Occipital lobe (tissue), 2 donors: Measurements from ENCODE around the gene IGFL1. TPM values are rescaled to one million over a fixed set of nuclear protein-coding genes. Genes with fewer than 3 reads are reported as not detected.
"Not testable (repeated sequence)": the region's sequence is repeated elsewhere in the genome, so short reads cannot be mapped to it uniquely, and the experiment has no call there.

Source experiments
- DNase-seq: peaks from one replicate; lab custom pipeline; 2025; lab: John Stamatoyannopoulos, UW
- total RNA-seq: library from RNA; depleted of rRNA; stranded (reverse); fragments of >200 nt; gene quantifications from one replicate; pipeline ENCODE4 v1.2.3, GENCODE V29; 2014

IGFL1 gene
- total RNA-seq, 1 donor from 2014 or later, result not detected

DNA sequence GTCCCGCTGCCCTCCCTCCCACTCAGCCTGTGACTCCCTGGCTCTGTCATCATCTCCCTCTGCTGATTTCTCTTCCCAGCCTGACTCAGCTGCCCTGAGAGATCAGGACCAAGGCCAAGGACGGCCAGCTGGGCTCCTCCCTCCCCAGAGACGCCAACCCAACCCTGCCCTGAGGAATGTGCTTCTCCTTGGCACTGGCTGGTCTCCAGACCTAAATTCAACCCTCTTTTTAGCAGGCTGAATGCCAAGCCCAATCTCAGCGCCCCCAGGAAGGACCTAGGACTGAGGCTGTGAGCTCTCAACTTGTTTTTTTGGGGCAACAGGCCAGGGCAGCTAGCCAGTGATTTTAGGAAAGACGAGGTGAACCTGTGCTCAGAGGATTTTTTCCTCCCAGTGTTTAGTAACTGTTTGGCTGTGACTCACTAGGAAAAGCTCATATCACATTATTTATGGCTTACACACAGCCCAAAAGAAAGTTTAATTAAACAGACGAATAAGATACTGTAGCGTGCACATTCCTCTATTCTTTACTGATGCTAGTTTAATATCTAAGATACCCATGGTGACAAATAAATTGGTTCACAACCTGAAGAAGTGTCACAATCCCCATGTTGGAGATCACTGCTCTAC, 7.4 kb upstream of the IGFL1 start:
- DNase-seq, result no peak

DNA sequence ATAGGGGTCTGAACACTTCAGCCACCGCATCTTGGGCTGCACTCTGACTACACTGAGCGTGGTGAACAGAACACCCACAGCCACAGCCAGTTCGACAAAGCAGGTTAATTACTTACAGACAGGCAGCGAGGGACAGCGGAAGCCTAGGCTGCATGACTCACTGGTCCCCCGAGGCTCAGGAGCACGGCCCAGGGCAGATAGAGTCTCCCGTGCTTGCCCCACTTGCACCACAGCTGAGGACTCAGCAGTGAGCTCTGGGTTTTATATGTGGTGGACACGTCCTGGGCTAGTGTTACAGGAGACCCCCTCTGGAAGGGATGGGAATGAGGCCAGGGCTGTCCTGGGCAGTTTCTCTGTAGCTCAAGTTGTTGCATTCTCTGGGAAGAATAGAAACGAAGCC, 5.8 kb upstream of the IGFL1 start:
- DNase-seq, result not testable (repeated sequence)

DNA sequence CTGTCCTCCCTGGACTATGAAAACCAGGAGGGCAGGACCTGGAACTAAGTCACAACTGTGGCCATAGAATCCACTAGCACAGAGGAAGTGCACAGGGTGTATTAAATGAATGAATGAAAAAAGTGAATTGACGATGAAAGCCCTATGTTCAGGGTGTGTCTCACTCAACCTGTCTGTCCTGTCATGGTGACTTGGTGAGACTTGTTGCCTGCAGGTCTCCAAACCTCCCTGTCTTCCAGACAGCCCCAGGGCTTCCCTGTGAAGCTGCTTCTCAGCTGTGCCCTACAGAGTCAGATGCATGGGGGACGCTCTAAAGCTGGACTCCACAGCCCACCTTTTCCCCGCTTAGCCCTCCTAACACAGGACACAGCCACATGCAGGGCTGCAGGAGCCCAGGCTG, 4.8 kb upstream of the IGFL1 start:
- DNase-seq, result no peak

DNA sequence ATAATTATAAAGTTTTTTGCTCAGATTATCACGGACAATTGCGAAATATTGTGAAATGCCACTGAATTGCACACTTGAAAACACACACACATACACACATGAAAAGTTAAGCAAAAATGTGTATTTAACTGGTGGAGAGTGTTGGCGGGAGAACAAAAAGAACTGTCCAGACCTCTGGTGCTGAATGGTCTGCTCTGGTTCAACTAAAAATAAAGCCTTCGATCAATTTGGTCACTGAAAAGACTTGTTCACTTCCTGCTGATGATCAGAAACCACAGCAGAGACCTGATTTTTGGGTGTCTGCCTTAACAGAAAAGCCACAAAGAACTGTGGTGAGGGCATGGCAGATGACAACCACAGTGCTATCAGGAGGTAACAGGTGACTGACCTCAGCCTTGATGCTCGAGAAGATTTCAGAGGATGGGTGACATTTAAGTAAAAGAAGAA, 4.0 kb upstream of the IGFL1 start:
- DNase-seq, result no peak

DNA sequence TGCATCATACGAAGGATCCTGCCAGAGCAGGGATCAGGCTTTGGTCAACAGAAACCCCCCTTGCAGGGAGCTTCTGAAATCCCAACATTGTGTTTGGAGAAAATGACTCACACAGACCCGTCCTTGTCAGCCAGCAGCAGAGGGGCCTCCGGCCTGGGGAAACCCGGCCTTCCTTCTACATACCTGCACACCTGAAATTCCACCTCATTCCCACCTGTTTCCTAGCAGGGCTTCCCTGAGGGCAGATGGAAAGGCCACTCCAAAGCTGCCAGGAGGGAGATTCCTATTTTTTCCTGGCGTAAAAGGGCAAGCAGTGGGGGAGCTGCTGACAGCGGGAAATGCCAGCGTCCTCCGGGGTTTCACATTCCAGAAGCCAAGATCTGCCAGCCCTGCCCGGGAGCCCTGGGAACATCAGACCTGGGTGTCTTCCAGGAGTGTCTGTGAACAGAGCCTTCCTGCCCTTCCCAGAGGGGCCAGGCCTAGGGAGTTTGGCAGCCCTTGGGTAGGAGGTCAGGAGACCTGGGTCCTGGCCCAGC, 3.0 kb upstream of the IGFL1 start:
- DNase-seq, result no peak

DNA sequence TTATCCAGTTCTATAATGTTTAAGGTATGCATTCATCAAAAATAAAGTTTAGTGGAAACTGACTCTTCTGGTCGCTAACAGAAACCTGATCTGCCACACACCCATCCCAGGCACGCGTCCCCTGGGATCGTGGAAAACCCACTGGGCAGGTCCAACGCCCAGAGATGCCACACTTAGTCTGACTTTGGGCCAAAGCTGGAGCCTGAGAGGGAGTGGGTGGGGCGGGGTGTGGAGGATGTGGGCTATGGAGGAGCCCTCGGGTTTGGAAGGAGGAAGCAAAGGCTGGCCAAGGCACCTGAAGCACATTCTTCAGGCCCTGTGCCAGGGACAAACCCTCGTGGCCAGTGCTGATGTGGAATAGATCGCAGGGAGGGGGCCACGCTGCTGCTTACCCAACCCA, 2.5 kb downstream of the IGFL1 start:
- no peak for DNase-seq

DNA sequence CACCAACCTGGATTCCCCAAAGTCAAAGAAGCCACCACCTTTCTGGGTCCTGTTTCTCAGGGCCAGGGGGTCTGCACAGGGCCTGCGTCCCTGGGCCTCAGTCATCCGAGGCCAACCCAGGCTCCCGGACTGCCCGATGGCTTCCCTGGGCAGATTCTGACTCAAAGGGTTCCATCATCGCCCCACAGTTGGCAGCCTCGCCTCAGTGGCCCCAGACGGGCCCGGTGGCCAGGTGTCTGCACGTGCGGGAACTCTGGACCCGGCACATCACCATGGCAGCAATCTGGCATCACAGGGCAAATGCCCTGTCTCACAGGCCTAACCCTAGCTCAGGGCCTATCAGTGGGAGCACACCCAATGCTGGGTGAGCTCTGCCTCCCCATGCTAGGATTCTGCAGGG, 2.9 kb downstream of the IGFL1 start:
- no peak for DNase-seq

DNA sequence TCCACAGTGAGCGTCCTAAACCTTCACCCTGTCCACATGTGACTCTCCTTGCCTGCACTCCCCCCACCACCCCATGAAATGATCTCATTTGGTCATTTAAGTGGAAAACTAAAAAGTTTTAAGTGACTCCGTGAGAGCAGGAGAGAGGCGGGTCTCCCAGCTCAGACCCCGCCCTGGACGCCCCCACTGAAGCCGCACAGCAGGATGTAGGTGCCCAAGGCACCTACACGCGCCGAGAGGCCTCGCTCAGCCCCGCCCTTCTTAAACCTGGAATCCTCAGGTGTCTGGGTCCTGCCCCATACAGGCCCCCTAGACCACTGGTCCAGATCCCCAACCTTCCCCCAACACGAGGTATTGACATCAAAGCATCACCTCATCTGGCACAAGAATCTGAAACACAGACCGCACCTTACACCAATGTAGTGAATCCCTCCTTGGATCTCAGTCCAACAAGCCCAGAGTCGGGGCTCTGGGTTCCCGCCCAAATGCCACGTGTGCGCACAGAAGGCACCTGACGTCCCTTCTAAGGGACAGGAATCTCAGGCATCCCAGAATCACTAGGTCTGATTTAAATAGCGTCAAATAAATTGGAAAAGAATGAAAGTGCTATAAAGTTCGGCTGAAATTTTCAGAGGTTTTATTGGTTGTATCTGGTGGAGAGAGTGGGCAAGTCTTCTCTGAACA, 3.5 kb downstream of the IGFL1 start:
- DNase-seq, result no peak

DNA sequence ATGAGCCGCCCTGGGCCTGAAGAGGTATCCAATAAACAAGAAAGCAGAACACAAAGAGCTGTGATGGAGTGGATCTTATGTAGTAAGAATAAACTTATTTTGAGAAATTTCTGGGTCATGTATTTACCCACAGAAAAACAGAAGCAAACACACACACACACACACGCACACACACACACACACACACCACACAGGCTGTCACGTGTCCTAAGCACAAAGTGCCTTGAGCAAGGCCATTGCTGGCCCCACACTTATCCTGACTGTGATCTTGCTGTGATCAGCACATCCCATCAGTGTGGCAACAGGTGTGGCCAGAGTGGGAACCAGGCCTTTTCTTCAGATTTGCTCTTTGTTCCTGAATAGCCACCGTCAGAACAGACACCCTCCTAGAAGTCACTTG, 4.3 kb downstream of the IGFL1 start:
- DNase-seq, result not testable (repeated sequence)

DNA sequence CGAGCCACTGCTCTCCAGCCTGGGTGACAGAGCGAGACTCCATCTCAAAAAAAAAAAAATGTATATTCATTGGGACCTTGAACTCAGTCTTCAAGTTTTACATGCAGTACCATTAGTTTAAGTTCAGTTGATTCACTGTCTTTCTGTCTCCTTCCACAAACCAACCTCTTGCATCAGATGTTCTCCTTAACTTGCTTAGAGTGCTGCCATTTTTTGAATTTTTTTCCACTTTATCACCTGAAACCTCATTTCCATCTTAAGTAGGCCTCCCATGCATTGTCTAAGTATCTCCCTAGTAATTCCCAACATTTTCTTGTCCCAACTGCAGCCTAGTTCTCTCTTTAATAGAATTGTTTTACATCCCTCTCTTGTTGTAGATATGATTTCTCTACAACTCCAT, 8.6 kb downstream of the IGFL1 start:
- DNase-seq, result not testable (repeated sequence)

DNA sequence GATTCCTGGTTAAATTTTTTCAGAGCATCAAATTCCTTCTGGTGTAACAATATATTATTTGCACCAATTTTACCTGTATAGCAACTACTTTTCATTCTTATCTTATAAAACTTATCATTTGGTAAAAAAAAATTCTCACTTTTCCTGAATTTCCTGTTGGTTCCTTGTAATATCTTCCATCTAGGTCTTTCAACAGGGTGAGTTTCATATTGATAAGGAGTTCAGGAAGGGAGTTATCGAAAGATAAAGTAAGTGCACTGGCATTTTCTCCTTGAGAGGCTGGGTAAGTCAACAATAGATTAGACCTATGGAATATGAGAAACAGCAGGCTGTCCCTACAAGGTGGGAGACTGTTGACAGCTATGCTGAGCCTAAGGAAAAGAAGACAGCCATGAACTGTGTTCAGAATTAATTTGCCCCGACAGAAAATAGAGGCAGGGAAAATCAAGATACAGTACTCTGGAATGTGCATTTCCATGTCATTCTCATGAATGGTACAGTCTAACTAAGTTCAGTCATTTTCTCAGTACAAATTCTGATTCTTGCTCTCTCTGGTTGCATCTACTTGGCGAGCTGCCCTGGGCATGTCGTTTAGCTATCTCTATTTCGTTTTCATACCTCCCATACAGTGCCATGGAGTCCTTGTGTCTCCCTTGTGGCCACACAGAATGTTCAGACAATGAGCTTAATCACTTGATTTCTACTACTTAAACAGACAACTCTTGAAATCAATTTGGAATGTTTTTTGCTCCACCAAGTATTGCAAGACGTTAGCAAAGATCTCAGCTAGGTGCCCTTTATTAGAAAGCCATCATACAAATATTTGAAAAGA, 9.9 kb downstream of the IGFL1 start:
- no peak for DNase-seq

DNA sequence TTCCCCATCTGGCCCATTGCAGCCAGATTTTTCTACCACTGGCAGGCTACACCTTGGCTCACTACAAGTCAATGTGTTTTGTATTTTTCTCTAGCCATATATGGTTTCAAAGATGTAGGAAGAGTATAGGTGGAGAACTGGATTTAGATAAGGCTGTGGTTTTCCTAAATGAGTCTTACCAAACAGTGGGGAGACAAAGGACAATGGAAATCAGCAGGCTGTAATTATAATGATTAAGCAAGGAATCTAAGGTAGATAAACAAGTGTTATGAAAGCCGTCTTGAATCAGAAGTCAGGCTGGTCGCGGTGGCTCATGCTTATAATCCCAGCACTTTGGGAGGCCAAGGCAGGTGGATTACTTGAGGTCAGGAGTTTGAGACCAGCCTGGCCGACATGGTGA, 11.2 kb downstream of the IGFL1 start:
- no peak for DNase-seq

DNA sequence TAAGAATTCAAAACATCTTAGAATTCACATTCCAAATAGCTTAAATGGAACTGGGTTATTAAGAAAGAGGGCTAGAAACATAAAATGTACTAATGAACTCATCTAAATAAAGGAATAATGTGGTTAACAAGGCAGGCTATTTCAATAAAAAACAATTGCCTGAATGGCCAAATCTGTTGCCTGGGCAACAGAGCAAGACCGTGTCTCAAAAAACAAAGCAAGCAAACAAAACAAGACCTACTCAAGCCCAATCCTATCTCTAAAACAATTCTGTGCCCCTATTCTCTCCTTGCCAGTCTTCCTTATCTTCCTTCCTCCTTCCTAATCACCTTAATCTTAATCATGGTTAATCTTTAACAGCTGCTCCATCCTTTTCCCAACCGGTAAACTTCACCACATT, 12.1 kb downstream of the IGFL1 start:
- DNase-seq, result no peak

DNA sequence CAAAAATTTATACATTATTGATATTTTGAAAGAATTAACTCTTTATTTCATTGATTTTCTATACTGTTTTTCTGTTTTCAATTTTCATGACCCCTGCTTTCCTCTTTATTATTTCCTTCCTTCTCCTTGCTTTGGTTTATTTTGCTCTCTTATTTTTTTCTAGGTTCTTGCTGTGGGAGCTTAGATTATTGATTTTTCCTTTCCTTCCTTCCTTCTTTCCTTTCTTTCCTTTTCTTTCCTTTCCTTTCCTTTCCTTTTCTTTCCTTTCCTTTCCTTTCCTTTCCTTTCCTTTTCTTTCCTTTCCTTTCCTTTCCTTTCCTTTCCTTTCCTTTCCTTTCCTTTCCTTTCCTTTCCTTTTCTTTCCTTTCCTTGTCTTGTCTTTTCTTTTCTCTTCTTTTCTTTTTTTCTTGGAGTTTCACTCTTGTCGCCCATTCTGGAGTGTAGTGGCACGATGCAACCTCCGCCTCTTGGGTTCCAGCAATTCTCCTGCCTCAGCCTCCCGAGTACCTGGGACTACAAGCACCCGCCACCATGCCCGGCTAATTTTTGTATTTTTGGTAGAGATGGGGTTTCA, 13.6 kb downstream of the IGFL1 start:
- not testable (repeated sequence) for DNase-seq

DNA sequence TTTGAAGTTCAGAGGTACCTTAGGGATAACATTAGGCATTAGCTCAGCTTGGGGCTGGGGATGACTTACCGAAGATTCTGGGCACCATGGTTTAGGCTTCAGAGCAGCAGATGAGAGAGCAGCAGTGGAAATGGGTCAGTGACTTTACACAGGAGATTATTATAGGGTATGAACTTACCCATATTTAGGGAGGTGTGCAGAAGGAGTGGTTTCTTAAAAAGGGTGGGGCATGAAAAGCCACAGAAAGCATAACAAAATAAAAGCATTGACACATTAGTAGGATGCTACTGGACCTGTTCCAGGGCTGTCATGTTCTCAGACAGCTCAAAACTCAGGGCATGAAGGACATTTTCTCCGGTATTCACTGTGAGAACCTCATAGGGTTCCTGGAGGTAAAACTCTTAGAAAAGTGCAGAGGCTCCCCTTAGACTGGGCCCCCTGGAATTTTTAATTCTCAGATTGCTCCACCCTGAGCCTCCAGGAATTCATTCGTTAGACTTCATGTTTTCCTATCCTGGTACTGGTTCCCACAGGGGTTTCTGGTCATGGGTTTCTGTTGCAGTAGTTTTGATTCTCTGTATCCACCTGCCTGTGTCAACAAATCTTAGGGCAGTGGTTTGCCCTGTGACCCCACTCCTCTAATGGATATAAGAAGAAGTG, 20.7 kb downstream of the IGFL1 start:
- no peak for DNase-seq

DNA sequence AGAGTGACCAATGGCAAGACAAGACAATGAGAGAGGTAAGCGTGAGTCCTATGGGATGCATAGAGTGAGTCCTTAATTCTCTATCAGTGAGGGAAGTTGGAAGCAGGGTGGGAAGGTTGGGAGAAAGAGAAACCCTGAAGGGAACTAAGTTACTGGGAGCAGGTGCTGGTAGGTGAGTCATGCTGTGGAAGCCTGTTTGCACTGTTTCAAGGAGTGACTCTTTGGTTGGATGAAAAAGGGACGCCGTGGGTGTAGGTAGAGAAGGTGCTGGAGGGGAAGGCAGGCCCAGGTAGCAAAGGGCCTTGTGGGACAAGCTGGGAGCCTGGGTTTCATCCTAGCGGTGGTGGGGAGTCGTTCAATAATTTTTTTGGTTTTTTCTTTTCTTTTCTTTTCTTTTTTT, 21.9 kb downstream of the IGFL1 start:
- no peak for DNase-seq

DNA sequence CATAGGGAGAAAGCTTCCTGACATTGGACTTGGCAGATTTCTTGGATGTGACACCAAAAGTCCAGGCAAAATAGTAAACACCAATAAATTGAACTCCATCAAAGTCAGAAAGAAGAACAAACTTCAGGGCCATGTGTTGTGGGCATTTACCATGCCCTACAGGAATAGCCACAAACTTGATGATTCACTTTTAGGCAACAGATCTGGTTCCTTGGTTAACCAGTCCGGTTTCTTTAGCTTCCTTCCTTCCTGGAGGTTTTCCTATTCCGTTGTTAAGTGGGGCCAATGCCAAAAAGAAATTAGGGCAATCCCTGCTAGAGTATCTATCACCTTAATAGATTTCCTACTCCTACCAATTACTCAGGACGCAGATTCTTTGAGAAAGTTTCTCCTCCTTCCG, 25.2 kb downstream of the IGFL1 start:
- no peak for DNase-seq

DNA sequence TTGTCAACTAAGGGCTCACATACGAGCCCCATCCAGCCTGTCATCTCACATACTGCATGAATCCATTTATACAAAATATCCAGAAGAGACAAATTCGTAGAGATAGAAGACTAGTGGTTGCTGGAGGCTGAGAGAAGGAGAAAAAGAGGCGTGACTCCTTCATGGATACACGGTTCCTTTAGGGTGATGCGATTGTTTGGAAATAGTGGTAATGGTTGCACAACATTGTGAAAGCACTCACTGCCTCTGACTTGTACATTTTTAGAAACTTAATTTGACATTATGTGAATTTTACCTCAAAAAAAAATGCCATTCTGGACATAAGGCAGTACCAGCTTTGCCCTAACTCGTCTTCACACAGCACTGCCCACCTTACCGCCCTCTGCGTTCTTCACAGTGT, 27.3 kb downstream of the IGFL1 start:
- DNase-seq, result no peak

DNA sequence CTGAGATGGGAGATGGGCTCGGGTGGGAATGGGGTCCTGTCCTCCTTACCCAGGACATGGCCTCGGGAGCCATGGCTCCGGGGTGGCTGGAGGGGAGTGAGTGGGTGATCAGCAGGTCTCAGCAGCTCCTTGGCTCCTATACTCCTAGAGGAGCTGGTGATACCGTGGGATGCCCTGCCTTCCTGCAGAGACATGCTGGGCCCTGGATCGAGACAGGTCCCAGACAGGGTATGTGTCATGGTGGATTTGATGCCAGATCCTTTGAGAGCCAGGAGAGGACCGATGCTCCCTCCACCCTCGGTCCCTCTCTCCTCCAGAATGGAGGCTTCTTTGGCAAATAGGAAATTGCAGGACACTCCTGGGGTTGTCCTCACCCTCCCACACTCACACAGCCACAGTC, 32.0 kb downstream of the IGFL1 start:
- DNase-seq, result not testable (repeated sequence)

DNA sequence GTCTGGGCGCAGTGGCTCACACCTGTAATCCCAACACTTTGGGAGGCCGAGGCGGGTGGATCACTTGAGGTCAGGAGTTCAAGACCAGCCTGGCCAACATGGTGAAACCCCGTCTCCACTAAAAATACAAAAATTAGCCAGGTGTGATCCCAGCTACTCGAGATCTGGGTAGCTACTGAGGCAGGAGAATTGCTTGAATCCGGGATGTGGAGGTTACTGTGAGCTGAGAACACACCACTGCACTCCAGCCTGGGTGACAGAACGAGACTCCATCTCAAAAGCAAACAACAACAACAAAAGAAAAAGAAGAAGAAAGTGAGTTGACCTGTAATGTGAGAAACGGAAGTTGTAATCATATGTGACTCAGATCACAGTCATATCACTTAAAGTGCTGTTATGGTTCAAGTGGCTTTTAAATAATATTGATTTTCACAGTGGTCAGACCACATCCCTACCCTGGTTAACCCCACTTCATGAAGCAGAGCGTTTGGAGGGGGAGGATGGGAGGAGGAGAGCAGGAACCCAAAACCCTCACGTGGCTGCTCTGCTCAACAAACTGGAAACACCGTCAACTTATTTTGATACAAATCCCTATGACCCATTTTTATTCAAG, 33.2 kb downstream of the IGFL1 start:
- DNase-seq, result not testable (repeated sequence)

DNA sequence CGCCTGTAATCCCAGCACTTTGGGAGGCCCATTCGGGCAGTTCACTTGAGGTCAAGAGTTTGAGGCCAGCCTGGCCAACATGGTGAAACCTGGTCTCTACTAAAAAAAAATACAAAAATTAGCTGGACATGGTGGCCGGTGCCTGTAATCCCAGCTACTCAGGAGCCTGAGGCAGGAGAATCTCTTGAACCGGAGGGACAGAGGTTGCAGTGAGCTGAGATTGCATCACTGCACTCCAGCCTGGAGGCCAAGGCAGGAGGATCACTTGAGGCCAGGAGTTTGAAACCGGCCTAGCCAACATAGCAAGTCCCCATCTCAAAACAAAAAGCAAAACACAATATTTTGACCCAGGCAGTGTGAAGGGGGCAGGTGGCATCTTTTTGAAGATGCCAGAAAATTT, 35.3 kb downstream of the IGFL1 start:
- not testable (repeated sequence) for DNase-seq
